ACC112 (cell line): Measurements from ENCODE around the gene OBSCN.
A peak's percentile ranks its signal among the peaks of the same experiment; 100 is the strongest.

Experiments used
- H2AFZ ChIP-seq: fragments of 200-600 bp; sonication (generic); one replicate; pipeline ENCODE4 v1.6.0; 2017; ENCODE audit warnings: antibody characterized with exemption, low read length; ENCODE audit not compliant: unreplicated experiment
- H3K27ac ChIP-seq: fragments of 200-600 bp; sonication (generic); 2 replicates; pipeline ENCODE4 v1.5.1; 2014; ENCODE audit warnings: low read depth, mild to moderate bottlenecking, antibody characterized with exemption, low read length, moderate library complexity
- H3K27me3 ChIP-seq: fragments of 200-600 bp; sonication (generic); 2 replicates; pipeline ENCODE4 v1.6.1; 2014; ENCODE audit warnings: mild to moderate bottlenecking, antibody characterized with exemption, low read length, moderate library complexity, mixed read lengths; ENCODE audit not compliant: insufficient read depth
- H3K36me3 ChIP-seq: fragments of 200-600 bp; sonication (generic); 2 replicates; pipeline ENCODE4 v1.6.1; 2016; ENCODE audit warnings: mild to moderate bottlenecking, antibody characterized with exemption, low read length, moderate library complexity, mixed read lengths; ENCODE audit not compliant: insufficient read depth
- H3K4me1 ChIP-seq: fragments of 200-600 bp; sonication (generic); one replicate; pipeline ENCODE4 v1.6.1; 2016; ENCODE audit warnings: low read length, mixed read lengths; ENCODE audit not compliant: insufficient read depth, unreplicated experiment, control insufficient read depth
- H3K4me3 ChIP-seq: fragments of 200-600 bp; sonication (generic); 2 replicates; pipeline ENCODE4 v1.5.1; 2014; ENCODE audit warnings: mild to moderate bottlenecking, low read depth, low read length
- H3K79me2 ChIP-seq: fragments of 200-600 bp; sonication (generic); one replicate; pipeline ENCODE4 v1.6.0; 2016; ENCODE audit warnings: low read length; ENCODE audit not compliant: control insufficient read depth, unreplicated experiment, insufficient read depth

OBSCN gene

GRCh38 chr1:228276174-228276831 is 68.5 kb downstream of the OBSCN start:
- Histone ChIP-seq H3K4me1 (no peaks in the 10 kb centered on the region), H3K36me3 (no peaks in the 10 kb centered on the region), H3K4me3 (peak overlapping the region; percentile 77), H3K27ac (no peak overlapping the region), H3K79me2 (no peaks in the 10 kb centered on the region), H3K27me3 (no peaks in the 10 kb centered on the region), H2AFZ (peak overlapping the region; percentile 73)

GRCh38 chr1:228276901-228277490 is 69.2 kb downstream of the OBSCN start:
- no peaks in the 10 kb centered on the region for H3K36me3 ChIP-seq
- no peak overlapping the region for H2AFZ ChIP-seq
- no peak overlapping the region for H3K4me3 ChIP-seq

GRCh38 chr1:228277491-228278431 is 69.9 kb downstream of the OBSCN start:
- Histone ChIP-seq H3K79me2 (no peaks in the 10 kb centered on the region), H3K27me3 (no peaks in the 10 kb centered on the region), H3K27ac (no peak overlapping the region), H2AFZ (no peak overlapping the region), H3K4me1 (no peaks in the 10 kb centered on the region), H3K36me3 (no peaks in the 10 kb centered on the region), H3K4me3 (no peak overlapping the region)

More at GRCh38 chr1:228276901-228277490, 69.2 kb downstream of the OBSCN start:
- H3K27ac ChIP-seq = no peak overlapping the region
- no peaks in the 10 kb centered on the region for H3K79me2 ChIP-seq
- no peaks in the 10 kb centered on the region for H3K4me1 ChIP-seq
- H3K27me3 ChIP-seq = no peaks in the 10 kb centered on the region

GRCh38 chr1:228278432-228278941 is 70.6 kb downstream of the OBSCN start:
- no peaks in the 10 kb centered on the region for H3K27me3 ChIP-seq
- no peaks in the 10 kb centered on the region for H3K36me3 ChIP-seq
- H2AFZ ChIP-seq = no peak overlapping the region
- H3K27ac ChIP-seq = no peak overlapping the region
- H3K79me2 ChIP-seq = no peaks in the 10 kb centered on the region
- no peaks in the 10 kb centered on the region for H3K4me1 ChIP-seq
- H3K4me3 ChIP-seq = no peak overlapping the region

GRCh38 chr1:228279011-228279721 is 71.3 kb downstream of the OBSCN start:
- H3K4me1 ChIP-seq = no peaks in the 10 kb centered on the region
- no peak overlapping the region for H3K4me3 ChIP-seq
- H3K27ac ChIP-seq = no peak overlapping the region

GRCh38 chr1:228279722-228280105 is 71.9 kb downstream of the OBSCN start:
- Histone ChIP-seq H3K4me1 (no peaks in the 10 kb centered on the region), H2AFZ (no peak overlapping the region), H3K27ac (no peak overlapping the region), H3K4me3 (no peak overlapping the region), H3K27me3 (no peaks in the 10 kb centered on the region), H3K79me2 (no peaks in the 10 kb centered on the region), H3K36me3 (no peaks in the 10 kb centered on the region)

More at GRCh38 chr1:228279011-228279721, 71.3 kb downstream of the OBSCN start:
- no peaks in the 10 kb centered on the region for H3K79me2 ChIP-seq
- H2AFZ ChIP-seq = no peak overlapping the region
- no peaks in the 10 kb centered on the region for H3K27me3 ChIP-seq
- no peaks in the 10 kb centered on the region for H3K36me3 ChIP-seq

GRCh38 chr1:228280106-228280901 is 72.5 kb downstream of the OBSCN start:
- no peak overlapping the region for H2AFZ ChIP-seq
- no peak overlapping the region for H3K27ac ChIP-seq
- no peak overlapping the region for H3K4me3 ChIP-seq
- H3K79me2 ChIP-seq = no peaks in the 10 kb centered on the region
- H3K4me1 ChIP-seq = no peaks in the 10 kb centered on the region
- H3K27me3 ChIP-seq = no peaks in the 10 kb centered on the region
- H3K36me3 ChIP-seq = no peaks in the 10 kb centered on the region

GRCh38 chr1:228280961-228281591 is 73.2 kb downstream of the OBSCN start:
- H2AFZ ChIP-seq = no peak overlapping the region
- H3K27me3 ChIP-seq = no peaks in the 10 kb centered on the region
- H3K4me1 ChIP-seq = no peaks in the 10 kb centered on the region
- no peak overlapping the region for H3K4me3 ChIP-seq
- H3K79me2 ChIP-seq = no peaks in the 10 kb centered on the region
- no peak overlapping the region for H3K27ac ChIP-seq
- H3K36me3 ChIP-seq = no peaks in the 10 kb centered on the region

GRCh38 chr1:228281631-228282328 is 73.9 kb downstream of the OBSCN start:
- Histone ChIP-seq H3K27ac (no peak overlapping the region), H3K79me2 (no peaks in the 10 kb centered on the region), H2AFZ (no peak overlapping the region), H3K27me3 (no peaks in the 10 kb centered on the region), H3K36me3 (no peaks in the 10 kb centered on the region), H3K4me3 (no peak overlapping the region), H3K4me1 (no peaks in the 10 kb centered on the region)
